NCI-H1048 (cell line): Measurements from ENCODE around the gene NUTF2.
"Not testable (repeated sequence)": the region's sequence is repeated elsewhere in the genome, so short reads cannot be mapped to it uniquely, and the experiment has no call there.

ENCODE experiments used
- DNase-seq: peaks from one replicate; lab custom pipeline; 2025; lab: John Stamatoyannopoulos, UW

NUTF2 gene

DNA sequence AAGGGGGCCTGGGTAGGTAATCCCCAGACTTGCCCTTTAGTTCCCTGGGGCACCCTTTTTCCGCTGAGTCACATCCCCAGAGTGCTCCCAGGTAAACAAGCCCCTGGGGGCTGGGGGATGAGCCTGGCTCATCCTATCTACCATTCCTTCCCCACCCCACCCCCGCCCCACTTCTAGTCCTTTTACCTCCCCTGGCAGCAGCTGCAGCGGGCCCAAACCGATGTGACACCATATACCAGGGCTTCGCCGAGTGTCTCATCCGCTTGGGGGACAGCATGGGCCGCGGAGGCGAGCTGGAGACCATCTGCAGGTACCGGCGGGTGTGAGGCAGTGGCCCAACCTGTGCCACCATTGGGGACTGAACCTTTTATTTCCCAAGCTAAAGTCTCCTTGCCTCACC, 38.8 kb downstream of the NUTF2 start:
- DNase-seq, result no peak

DNA sequence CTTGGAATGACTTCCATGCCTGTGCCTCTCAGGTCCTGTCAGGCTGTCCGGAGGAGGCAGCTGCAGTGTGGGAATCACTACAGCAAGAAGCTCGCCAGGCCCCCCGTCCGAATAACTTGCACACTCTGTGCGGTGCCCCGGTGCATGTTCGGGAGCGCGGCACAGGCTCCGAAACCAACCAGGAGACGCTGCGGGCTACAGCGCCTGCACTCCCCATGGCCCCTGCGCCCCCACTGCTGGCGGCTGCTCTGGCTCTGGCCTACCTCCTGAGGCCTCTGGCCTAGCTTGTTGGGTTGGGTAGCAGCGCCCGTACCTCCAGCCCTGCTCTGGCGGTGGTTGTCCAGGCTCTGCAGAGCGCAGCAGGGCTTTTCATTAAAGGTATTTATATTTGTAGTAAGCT, 39.2 kb downstream of the NUTF2 start:
- DNase-seq, result no peak

DNA sequence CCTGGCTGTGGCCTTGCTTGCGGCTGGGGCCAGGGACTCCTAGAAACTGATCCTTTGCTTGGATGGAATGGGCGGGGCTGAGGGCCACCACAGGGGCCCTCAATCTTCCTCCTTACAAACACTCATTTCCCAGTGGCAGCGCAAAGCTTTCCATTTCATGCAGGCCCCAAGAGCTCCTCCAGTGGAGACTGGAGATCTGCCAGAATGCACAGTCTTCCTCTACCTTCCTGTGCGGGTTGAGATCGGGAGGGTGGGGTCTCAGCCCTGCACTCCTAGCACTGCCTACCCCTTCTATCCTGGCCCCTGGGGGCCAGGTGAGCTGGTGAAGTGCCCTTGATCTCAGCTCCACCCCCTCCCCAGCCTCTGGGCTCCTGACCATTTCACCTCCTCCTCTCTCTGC, 39.7 kb downstream of the NUTF2 start:
- DNase-seq, result no peak

DNA sequence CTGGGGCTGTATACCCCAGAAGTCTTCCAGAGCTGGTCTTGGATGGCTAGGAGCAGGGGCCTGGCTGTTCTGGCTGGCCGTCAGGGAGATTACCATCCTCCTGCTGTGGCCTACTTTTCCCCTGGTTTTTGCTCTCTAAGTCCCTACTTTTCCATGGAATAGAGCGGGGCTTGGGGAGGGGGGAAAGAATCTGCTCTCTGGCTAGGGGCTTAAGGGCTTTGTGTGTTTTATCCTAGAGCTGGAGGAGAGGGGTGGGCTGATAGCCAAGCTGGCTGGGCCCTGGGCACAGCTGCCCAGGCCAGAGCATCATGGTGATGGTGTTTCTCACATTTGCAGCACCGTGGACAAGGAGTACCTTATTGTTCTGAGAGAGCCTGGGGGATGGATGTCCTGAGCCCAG, 41.6 kb downstream of the NUTF2 start:
- DNase-seq, result no peak

DNA sequence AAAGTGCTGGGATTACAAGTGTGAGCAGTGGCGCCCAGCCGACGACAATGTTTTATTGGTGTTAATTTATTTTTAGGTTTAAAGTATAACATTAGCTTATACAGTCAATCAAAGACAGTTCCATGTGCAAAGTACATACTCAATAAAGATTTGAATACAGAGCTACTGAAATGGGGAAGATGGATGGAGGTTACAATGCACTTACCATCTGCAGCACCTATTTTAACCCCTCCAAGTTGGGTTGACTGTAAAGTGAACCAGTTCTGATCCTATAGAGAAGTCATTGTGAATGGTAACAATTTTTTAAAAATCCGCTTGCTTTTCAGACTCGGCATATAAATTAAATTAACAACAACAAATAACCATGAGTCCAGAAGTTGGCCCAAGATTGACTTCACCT, 45.6 kb downstream of the NUTF2 start:
- DNase-seq, result no peak

DNA sequence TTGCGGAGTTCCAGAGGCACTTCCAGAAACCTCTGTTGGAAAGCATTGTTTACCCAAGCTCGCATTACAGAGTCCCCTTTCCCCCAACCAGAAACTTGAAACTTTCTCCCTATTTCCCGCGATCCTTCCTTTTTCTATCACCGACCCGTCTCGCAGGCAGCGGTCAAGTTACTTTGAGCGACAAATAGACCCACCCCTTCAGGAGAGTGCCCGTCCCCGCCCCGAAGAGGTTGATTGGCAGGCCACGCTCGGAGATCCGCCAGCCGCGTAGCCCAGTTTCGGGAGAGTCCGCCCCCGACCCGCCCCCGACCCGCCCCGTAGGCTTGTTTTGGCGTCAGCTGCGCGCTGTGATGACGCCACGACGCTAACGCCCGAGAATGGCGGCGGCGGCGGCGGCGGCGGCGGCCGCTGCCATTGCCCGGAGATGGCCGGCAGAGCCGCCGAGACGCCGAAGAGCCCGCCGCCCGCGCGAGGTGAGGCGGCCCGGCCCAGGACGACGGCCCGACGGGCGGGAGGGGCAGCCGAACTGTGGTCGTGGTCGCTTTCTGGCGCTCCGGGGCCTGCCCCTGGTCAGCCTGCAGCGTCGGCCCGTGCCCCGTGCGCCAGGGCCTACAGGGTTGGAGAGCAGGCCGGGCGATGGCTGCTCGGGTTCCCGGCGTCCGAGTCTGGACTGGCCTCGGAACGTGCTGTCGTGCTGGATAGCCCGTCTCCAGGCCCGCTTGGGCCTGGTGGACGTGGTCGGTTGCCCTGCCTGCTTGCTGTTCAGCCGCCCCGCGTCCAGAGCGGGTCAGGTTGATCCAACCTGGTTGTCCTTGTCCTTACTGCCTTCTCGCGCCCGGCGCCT, 46.4 kb downstream of the NUTF2 start, which contains the start of gene PSKH1:
PSKH1 (plus strand) TSS at position 356 of the 844 bp plus-strand sequence. CDS start 15,496 bp downstream, outside the sequence.
- peak; percentile 33 for DNase-seq

DNA sequence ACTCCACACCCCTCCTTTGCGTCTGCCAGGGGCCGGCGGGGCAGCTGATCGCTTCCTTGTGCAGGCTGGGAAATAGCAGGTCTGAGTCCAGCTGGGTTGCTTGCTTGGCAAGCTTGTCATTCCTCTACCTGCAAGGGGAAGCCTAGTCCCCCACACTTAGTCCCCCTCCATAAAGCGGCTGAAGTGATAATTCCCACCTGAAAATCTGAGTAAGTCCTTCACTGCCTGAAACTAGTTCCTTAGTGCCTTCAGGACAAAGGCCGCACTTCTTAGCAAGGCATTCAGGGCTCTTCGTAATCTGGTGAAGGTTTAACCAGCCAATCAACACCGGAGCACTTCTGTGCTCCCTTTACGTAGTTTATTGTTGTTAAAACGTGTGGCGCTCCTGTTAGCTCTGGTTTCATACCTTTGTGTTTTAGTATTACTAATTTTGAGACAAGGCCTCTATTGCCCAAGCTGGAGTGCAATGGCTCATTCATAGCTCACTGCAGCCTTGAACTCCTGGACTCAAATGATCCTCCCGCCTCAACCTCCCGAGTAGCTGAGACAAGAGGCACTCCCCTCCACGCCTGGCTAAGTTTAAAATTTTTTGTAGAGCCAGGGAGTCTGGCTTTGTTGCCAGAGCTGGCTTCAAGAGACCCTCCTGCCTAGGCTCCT, 47.1 kb downstream of the NUTF2 start:
- DNase-seq, result no peak

DNA sequence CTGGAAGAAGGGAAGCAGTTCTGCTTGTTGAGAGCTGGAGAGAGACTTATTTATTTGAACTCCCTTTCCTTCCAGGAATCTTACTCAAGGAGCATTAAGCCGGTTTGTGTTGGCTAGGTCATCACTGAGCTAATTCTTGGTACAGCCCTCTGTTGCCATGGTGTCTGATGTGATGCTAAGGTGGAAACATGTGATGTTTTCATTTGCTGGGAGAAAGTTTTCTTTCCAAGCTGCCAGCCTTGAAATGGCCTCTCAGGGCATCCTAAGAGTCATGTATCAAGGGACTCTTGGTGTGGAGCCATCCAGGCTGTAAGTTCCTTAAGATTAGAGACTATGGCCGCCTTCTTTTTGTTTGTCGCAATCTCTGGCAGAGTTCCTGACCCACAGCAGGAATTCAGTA, 50.5 kb downstream of the NUTF2 start:
- no peak for DNase-seq

DNA sequence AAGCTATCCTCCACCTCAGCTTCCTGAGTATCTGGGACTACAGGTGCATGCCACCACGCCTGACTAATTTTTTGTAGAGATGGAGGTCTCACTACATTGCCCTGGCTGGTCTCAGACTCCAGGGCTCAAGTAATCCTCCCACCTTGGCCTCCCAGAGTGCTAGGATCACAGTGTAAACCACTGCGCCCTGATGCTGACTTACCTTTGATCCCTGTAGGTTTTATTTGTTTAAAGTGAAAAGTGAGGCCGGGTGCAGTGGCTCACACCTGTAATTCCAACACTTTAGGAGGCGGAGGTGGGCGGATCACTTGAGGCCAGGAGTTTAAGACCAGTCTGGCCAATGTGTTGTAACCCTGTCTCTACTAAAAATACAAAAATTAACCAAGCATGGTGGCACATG, 55.0 kb downstream of the NUTF2 start:
- DNase-seq, result no peak

DNA sequence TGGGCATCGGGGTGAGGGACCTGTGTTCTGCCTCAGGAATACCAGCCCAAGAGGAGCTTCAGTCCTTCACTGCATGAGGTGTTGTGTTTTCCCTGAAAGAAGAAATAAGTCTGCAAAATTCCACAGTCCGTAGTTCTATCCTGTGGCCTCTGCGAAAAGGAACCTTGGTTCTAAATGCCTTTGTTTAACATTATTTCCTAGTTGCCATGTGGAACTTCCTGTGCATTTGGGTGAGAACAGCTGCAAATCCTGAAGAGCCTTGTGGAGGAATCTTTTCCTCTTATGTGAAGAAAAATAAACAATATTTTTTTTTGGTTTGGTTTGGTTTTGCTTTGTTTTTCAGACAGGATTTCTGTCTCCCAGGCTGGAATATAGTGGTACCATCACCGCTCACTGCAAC, 56.1 kb downstream of the NUTF2 start:
- DNase-seq, result no peak

DNA sequence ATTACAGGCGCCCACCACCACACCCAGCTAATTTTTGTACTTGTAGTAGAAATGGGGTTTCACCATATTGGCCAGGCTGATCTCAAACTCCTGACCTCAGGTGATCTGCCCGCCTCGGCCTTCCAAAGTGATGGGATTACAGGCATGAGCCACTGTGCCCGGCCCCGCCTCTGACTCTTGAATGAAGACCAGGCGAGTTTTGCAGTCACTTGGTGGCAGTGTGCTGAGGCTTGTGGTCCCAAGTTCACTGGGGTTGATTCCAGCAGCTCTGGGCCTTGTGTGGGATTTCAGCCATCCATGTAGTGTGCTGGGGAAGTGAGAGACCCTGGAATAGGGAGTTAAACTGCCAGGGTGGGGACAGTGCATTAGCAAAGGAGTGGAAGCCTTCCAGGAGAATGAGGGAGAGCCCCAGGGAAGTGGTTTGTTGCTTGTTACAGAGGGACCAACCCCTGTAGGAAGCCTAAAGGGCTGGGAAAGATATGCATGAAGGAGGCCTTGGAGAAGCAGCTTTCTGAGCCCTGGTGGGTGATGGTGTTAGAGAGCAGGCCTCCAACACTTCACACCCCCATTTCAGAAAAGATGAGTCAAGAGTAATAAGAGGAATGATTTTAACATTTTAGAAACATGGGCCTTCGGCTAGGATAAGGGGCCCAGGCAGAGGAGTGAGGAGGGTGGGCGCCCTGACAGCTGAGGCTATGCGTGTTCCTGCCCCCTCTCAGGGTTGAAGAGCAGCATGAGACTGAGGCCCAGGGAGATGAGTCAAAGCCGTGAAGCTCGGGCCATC, 60.9 kb downstream of the NUTF2 start:
- DNase-seq, result no peak

DNA sequence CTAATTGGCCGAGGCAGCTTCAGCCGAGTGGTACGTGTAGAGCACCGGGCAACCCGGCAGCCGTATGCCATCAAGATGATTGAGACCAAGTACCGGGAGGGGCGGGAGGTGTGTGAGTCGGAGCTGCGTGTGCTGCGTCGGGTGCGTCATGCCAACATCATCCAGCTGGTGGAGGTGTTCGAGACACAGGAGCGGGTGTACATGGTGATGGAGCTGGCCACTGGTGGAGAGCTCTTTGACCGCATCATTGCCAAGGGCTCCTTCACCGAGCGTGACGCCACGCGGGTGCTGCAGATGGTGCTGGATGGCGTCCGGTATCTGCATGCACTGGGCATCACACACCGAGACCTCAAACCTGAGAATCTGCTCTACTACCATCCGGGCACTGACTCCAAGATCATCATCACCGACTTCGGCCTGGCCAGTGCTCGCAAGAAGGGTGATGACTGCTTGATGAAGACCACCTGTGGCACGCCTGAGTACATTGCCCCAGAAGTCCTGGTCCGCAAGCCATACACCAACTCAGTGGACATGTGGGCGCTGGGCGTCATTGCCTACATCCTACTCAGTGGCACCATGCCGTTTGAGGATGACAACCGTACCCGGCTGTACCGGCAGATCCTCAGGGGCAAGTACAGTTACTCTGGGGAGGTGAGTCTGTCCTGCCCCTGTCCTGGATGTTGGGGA, 62.5 kb downstream of the NUTF2 start:
- no peak for DNase-seq

DNA sequence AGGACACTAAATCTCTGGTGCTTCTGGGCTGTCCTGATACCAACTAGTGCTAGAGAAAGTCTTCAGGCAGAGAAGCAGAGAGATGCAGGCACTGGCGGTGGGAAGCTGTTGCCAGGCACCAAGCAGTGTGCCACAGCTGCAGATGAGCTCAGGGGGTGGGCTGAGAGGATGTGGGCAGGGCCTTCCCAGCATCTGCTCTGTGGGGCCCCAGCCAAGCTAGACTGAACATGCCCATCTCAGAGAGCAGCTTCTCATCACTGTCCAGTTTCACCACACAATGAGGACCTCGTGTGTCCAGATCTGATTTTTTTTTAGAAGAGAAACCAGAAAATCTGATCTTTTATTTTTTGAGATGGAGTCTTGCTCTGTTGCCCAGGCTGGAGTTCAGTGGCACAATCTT, 63.4 kb downstream of the NUTF2 start:
- no peak for DNase-seq

DNA sequence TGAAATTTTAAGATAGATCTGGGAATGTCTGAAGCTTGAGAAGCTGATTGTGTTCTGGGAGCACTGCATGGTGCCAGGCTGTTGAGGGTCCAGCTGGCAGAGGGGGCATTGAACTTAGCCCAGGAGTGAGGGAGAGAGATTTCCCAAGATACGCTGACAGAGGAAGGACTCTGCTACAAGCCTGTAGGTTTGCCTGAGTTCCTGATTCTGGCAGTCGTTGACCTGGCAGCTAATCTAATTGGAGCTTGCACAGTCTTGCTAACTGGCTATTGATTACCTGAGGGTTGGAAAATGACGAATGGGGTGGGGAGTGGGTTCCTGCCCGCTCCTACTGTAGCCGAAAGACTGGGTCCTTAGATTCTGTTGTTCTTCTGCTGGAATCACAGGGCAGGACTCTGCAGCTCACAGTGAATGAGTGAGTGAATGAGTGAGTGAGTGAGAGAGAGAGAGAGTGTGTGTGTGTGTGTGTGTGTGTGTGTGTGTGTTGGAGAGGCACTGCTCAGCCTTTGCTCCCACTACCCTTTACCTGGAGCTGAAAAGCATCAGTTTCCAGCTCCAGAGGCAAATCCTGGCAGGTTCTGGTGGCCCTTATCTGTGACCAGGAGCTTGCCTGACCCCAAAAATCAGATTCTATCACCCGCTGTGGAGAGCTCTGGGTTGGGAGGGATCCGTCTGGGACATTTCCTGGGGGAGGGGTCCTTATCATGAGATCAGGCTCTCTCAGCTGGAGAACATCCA, 68.2 kb downstream of the NUTF2 start:
- no peak for DNase-seq

DNA sequence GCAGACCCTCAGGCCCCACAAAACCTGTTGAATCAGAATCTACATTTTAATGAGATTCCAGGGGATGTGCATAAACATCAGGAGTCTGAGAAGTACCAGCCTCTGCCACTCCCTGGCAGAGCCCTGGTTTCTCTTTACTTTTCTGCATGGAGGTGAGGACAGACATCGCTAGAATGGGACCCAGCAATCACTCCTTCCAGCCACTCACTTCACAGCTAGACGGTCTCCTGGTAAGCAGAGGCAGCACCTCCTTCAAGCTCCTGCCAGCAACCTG, 68.7 kb downstream of the NUTF2 start:
- not testable (repeated sequence) for DNase-seq

DNA sequence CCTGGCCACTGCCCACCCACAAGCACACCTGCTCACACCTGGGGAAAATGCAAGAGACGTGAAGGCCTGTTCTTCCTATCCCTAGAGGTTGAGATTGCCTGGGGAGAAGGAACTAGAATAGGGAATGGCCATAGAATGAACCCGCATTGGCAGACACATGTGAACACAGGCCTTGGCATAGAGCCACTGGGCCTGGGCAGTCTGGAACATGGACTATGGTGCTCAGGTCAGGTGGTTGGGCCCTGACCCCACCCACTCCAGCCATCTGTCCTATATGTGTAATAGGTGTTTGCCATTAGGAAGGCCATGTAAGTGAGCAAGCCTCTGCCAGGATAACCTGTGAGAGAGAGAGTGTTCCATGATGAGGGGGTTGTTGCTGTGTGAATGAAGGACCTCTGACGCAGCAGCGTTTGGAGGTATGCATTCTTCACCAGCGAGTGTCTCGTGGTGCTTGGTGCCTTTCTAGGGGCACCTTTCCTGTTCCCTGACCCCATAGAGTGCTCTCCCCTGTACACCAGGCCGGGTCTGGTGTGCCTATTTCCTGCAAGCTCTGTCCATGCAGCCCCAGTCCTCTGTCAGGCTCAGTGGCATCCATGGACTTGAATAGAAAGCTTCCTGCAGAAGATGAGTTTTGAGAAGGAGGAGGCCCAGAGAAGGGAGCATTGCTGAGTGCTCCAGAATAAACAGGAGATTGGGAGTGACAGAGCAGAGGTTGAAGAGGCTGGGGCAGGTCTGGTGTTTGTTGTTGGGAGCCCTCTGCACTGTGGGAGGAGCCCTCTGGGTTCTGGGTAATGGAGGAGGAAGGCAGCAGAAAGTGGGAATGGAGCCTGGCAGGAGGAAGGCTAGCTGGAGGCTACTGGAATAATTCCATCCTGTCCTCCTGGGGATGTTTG, 69.3 kb downstream of the NUTF2 start:
- no peak for DNase-seq

DNA sequence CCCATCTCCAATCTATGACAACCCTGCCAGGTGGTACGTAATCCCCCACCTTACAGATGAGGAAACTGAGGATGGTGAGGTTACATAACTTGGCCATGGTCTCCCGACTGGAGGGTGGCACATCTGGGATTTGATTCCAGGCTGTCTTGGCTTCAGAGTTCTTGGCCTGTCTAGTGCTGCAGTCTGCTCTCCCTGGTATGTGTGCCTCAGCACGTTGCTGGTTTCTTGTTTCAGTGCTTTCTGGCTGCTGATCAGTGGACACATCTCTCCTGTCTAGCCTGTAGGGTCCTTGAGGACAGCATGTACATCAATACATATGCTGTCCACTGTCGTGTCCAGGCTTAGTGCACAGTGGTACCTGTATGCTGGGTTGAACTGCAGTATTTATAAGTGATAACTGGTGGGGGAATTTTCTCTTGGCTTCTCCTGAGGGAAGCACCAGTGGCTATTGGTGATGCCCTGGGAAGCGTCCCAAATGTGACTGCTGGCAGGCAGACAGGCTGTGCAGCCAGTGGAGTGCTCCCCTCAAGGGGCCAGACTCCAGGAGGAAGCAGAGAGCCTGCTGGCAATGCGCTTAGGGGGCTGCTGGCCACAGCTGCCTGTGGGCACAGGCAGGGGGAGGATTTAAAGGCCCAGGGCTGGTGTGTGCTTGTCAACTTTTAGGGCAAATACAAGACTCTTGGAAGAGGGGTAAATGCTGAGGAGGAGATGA, 70.6 kb downstream of the NUTF2 start:
- no peak for DNase-seq

DNA sequence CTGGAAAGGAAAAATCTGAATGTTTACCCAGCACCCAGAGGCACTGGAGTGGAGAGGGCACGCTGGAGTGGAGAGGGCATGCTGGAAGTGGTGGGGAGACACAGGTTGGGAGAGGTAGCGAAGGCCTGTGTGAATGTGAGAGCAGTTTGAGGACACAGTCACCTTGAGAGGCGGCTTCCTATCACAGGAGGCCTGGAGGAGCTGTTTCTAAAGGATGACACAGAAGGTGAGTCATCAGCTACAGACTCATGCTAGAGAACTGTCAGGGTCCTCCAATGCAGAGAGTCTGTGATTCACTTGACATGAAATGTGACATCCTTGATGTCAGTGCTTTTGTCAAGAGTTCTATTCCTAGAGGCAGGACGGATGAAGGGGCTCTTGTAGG, 71.1 kb downstream of the NUTF2 start:
- no peak for DNase-seq

DNA sequence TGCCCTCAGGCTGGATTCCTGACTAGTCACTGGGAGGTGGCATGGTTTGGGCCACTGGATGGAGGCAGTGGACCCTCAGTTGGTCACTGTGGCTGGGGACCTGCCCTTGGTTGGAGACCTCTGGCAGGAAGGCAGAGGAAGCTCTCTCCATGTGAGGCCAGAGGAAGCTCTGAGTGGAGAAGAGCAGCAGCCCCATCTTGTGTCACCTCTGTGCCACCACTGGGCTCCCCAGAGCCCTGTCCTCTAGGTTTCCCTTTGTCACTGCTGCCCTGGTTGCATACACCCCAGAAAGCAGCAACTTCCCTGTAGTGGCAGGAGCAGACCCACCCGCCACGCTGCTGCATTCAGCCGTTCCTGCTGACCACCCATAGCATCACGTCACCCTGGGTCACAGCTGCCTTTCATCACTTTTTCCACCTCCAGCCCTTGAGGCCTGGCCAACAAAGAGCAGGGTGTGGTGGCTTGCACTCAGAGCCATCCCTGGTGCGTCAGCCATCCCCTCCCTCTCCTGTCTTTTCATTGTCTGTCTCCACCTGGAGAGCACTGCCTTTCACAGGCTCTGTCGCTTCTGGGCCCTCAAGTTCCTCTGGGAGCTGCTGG, 73.0 kb downstream of the NUTF2 start:
- DNase-seq, result no peak
